GM23338 (cell line): ENCODE results near the gene CIPC.

Source experiments
- EZH2 ChIP-seq: fragments of 200-600 bp; sonication (generic); IDR thresholded peaks from one replicate; pipeline ENCODE4 v1.8.0; 2017; ENCODE audit warnings: antibody characterized with exemption, mild to moderate bottlenecking, low read depth; ENCODE audit not compliant: unreplicated experiment
- EZH2phosphoT487 ChIP-seq: fragments of 200-600 bp; sonication (generic); IDR thresholded peaks from one replicate; pipeline ENCODE4 v1.8.1; 2018; ENCODE audit warnings: antibody characterized with exemption; ENCODE audit not compliant: unreplicated experiment
- JUNB ChIP-seq: IDR thresholded peaks from one replicate; pipeline ENCODE4 v1.6.1; 2016; ENCODE audit warnings: antibody characterized with exemption; ENCODE audit not compliant: unreplicated experiment
- NANOG ChIP-seq: IDR thresholded peaks from 2 replicates; pipeline ENCODE4 v1.6.1; 2016; ENCODE audit warnings: antibody characterized with exemption, borderline replicate concordance
- POLR2AphosphoS5 ChIP-seq: IDR thresholded peaks from 2 replicates; pipeline ENCODE4 v1.6.1; 2016; ENCODE audit warnings: antibody characterized with exemption, low read depth
- STAT1 ChIP-seq: IDR thresholded peaks from one replicate; pipeline ENCODE4 v1.6.1; 2016; ENCODE audit warnings: antibody characterized with exemption; ENCODE audit not compliant: unreplicated experiment
- ZNF114 ChIP-seq: fragments of 250-450 bp; sonication (Bioruptor Pico); IDR thresholded peaks from 2 replicates; pipeline ENCODE4 v1.5.0; 2020; ENCODE audit warnings: mild to moderate bottlenecking, moderate library complexity
- ZNF331 ChIP-seq: fragments of 250-450 bp; sonication (Bioruptor Pico); IDR thresholded peaks from 2 replicates; pipeline ENCODE4 v1.5.0; 2020; ENCODE audit warnings: low read depth, mild to moderate bottlenecking, moderate library complexity
- TF ChIP-seq, protein P1 (sequence below), 2 experiments: fragments of 200-600 bp in 1 of 2; sonication (generic) in 1 of 2; conservative IDR thresholded peaks; 2 replicates each; pipeline versions ENCODE4 v1.5.1 to v1.6.1; 2016 to 2017; ENCODE audit warnings: antibody characterized with exemption in 2 of 2, low read depth in 2 of 2, mild to moderate bottlenecking in 2 of 2, moderate library complexity in 1 of 2
- TF ChIP-seq, protein P2 (sequence below): IDR thresholded peaks from one replicate; pipeline ENCODE4 v1.6.1; 2018; ENCODE audit warnings: antibody characterized with exemption; ENCODE audit not compliant: unreplicated experiment

DNA sequence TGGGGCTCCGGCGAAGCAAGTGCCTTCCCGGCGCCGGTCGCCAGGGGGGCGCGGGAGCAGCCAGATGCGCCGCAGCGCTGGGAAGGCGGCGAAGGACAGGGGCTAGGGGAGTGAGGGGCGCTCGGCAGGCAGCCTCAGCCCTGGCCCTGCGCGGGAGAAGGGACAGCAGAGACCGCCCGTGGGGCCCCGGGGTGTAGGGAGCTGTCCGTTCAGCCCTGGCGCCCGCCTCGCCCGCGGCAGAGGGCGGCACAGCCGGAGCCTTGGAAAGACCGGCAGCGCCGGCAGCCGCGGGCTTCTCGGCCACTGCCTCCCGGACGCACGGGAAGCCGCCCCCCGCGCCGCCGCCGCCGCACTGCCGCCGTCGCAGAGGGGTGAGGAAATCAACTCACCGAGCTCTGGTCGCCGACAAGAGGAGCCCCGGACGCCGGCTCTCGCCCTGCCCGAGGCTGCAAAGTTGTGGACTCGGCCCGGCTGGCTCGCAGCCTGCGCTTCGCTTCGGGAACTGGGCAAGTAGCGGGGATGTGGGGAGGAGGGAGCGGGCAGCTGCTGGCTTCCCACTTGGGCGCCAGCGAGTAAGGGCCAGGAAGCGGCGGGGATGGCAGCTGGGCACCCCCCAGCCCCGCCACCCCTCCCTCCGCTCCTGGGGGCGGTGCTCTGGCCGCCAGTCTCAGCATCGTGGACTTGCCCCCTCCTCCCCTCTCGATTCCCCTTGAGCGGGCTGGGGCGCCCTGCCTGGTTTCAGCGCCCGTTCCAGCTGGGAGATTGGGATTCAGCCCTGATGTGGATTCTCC lies 43.4 kb downstream of the CIPC start, which contains the start of gene ZDHHC22:
- TF ChIP-seq, protein P1, sequence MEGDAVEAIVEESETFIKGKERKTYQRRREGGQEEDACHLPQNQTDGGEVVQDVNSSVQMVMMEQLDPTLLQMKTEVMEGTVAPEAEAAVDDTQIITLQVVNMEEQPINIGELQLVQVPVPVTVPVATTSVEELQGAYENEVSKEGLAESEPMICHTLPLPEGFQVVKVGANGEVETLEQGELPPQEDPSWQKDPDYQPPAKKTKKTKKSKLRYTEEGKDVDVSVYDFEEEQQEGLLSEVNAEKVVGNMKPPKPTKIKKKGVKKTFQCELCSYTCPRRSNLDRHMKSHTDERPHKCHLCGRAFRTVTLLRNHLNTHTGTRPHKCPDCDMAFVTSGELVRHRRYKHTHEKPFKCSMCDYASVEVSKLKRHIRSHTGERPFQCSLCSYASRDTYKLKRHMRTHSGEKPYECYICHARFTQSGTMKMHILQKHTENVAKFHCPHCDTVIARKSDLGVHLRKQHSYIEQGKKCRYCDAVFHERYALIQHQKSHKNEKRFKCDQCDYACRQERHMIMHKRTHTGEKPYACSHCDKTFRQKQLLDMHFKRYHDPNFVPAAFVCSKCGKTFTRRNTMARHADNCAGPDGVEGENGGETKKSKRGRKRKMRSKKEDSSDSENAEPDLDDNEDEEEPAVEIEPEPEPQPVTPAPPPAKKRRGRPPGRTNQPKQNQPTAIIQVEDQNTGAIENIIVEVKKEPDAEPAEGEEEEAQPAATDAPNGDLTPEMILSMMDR (conservative IDR thresholded peaks at IDR 0.05; ENCODE audit: low read depth in 2 of 2) = peak; percentile 32 to 59; a peak in 3 of 4 replicates
- TF ChIP-seq POLR2AphosphoS5 (peak; percentile 36; the same call in 1 of the 2 replicates), EZH2 (no peak), STAT1 (no peak), EZH2phosphoT487 (no peak), NANOG (no peak), JUNB (no peak), ZNF114 (CRISPR knock-in tag) (no peak), ZNF331 (CRISPR knock-in tag) (no peak)
- TF ChIP-seq, protein P2, sequence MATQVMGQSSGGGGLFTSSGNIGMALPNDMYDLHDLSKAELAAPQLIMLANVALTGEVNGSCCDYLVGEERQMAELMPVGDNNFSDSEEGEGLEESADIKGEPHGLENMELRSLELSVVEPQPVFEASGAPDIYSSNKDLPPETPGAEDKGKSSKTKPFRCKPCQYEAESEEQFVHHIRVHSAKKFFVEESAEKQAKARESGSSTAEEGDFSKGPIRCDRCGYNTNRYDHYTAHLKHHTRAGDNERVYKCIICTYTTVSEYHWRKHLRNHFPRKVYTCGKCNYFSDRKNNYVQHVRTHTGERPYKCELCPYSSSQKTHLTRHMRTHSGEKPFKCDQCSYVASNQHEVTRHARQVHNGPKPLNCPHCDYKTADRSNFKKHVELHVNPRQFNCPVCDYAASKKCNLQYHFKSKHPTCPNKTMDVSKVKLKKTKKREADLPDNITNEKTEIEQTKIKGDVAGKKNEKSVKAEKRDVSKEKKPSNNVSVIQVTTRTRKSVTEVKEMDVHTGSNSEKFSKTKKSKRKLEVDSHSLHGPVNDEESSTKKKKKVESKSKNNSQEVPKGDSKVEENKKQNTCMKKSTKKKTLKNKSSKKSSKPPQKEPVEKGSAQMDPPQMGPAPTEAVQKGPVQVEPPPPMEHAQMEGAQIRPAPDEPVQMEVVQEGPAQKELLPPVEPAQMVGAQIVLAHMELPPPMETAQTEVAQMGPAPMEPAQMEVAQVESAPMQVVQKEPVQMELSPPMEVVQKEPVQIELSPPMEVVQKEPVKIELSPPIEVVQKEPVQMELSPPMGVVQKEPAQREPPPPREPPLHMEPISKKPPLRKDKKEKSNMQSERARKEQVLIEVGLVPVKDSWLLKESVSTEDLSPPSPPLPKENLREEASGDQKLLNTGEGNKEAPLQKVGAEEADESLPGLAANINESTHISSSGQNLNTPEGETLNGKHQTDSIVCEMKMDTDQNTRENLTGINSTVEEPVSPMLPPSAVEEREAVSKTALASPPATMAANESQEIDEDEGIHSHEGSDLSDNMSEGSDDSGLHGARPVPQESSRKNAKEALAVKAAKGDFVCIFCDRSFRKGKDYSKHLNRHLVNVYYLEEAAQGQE = peak; percentile 28
